ENCODE measurements around the gene PPM1L.

- TF ChIP-seq GATA2 (IDR thresholded peaks at IDR 0.05; ENCODE audit: low read depth, low read length) (no peak), GATA3 (IDR thresholded peaks at IDR 0.05; ENCODE audit: low read depth, low read length) (no peak)
Measured at GRCh38 chr3:160784853-160785252, 28.8 kb downstream of the PPM1L start.
